Lower lobe of right lung (tissue), 2 donors: ENCODE measurements around the gene MEG3. TPM values are rescaled to one million over a fixed set of nuclear protein-coding genes. Genes with fewer than 3 reads are reported as not detected.

ENCODE experiments used
- ATAC-seq, 2 donors: fragments of 200-7000 bp; cut with Tn5 transposase; one replicate each; pipeline ENCODE4 v1.9.1; 2020 to 2022; ENCODE audit warnings: mild to moderate bottlenecking in 2 of 2, moderate library complexity in 2 of 2
- DNase-seq: peaks from one replicate; pipeline ENCODE4 v3.0.0-alpha.2; 2020
- H3K27ac ChIP-seq: fragments of 200-600 bp; one replicate; pipeline ENCODE4 v1.8.0; 2022
- H3K27me3 ChIP-seq: fragments of 200-600 bp; one replicate; pipeline ENCODE4 v1.8.0; 2022; ENCODE audit warnings: low read depth
- H3K36me3 ChIP-seq: fragments of 200-600 bp; one replicate; pipeline ENCODE4 v1.8.0; 2022; ENCODE audit warnings: mild to moderate bottlenecking
- H3K4me1 ChIP-seq: fragments of 200-600 bp; one replicate; pipeline ENCODE4 v1.8.0; 2022
- H3K4me3 ChIP-seq: fragments of 200-600 bp; one replicate; pipeline ENCODE4 v1.8.0; 2022; ENCODE audit warnings: mild to moderate bottlenecking
- H3K9me3 ChIP-seq: fragments of 200-600 bp; one replicate; pipeline ENCODE4 v1.8.0; 2022
- CTCF ChIP-seq: fragments of 200-600 bp; IDR thresholded peaks from one replicate; pipeline ENCODE4 v1.8.0; 2022; ENCODE audit warnings: antibody characterized with exemption, mild to moderate bottlenecking
- intact Hi-C: fragments of 100-400 bp; cut with DNase I; formaldehyde crosslinking; loops from one replicate; pipeline ENCODE4 v1.11.0; 2022
- total RNA-seq: library from RNA; stranded (reverse); fragmentation: NEBNext Ultra II Directional; extraction: Animal tissue kit (Norgen Biotek cat#: 25700); gene quantifications from one replicate; pipeline ENCODE4 v1.2.1, GENCODE V29; 2021
- donor health status: DM: no; HTN: yes; CAD: no; lungs with severe emphysema.

Gene MEG3
- total RNA-seq, 1 donor from 2014 or later: 16.6 TPM

GRCh38 chr14:100842799-100843198, 16.9 kb downstream of the MEG3 start:
- H3K36me3 ChIP-seq: no peaks in the 10 kb centered on the region
- ATAC-seq: no peak
- intact Hi-C loops: no loop called here
- H3K27me3 ChIP-seq: no peaks in the 10 kb centered on the region
- TF ChIP-seq CTCF: no peak
- no peak overlapping the region for H3K4me3 ChIP-seq
- DNase-seq: peak; percentile 10
- H3K27ac ChIP-seq: no peak overlapping the region
- H3K9me3 ChIP-seq: no peaks in the 10 kb centered on the region
- H3K4me1 ChIP-seq: no peaks in the 10 kb centered on the region

GRCh38 chr14:100844082-100844408, 18.1 kb downstream of the MEG3 start:
- TF ChIP-seq CTCF: no peak
- Histone ChIP-seq H3K36me3 (no peaks in the 10 kb centered on the region), H3K4me1 (peaks cover under 1% of the 10 kb centered on the region), H3K27me3 (no peaks in the 10 kb centered on the region), H3K4me3 (no peak overlapping the region), H3K27ac (no peak overlapping the region), H3K9me3 (no peaks in the 10 kb centered on the region)
- DNase-seq: peak; percentile 10
- ATAC-seq: no peak
- intact Hi-C loops: no loop called here

GRCh38 chr14:100844421-100844820, 18.5 kb downstream of the MEG3 start:
- H3K4me3 ChIP-seq: no peak overlapping the region
- ATAC-seq (no peak), DNase-seq (peak; percentile 6)
- no peaks in the 10 kb centered on the region for H3K27me3 ChIP-seq
- intact Hi-C loops: no loop called here
- H3K36me3 ChIP-seq: no peaks in the 10 kb centered on the region
- H3K4me1 ChIP-seq: peaks cover 4% of the 10 kb centered on the region
- no peak for TF ChIP-seq CTCF
- no peak overlapping the region for H3K27ac ChIP-seq
- H3K9me3 ChIP-seq: no peaks in the 10 kb centered on the region

- no peaks in the 10 kb centered on the region for H3K36me3 ChIP-seq
- intact Hi-C loops: no loop called here
- ATAC-seq (no peak), DNase-seq (peak; percentile 37)
- no peak overlapping the region for H3K4me3 ChIP-seq
- no peaks in the 10 kb centered on the region for H3K9me3 ChIP-seq
- H3K27ac ChIP-seq: no peak overlapping the region
- H3K4me1 ChIP-seq: peaks cover 4% of the 10 kb centered on the region
- no peak for TF ChIP-seq CTCF
- no peaks in the 10 kb centered on the region for H3K27me3 ChIP-seq
Observed at GRCh38 chr14:100844846-100845245, 18.9 kb downstream of the MEG3 start.

- Histone ChIP-seq H3K4me1 (peaks cover 4% of the 10 kb centered on the region), H3K9me3 (no peaks in the 10 kb centered on the region), H3K27me3 (no peaks in the 10 kb centered on the region), H3K36me3 (no peaks in the 10 kb centered on the region), H3K4me3 (no peak overlapping the region), H3K27ac (no peak overlapping the region)
- ATAC-seq (no peak), DNase-seq (no peak)
- no peak for TF ChIP-seq CTCF
- intact Hi-C loops: no loop called here
Observed at GRCh38 chr14:100845341-100845740, 19.4 kb downstream of the MEG3 start.

GRCh38 chr14:100846309-100846859, 20.5 kb downstream of the MEG3 start:
- intact Hi-C loops: no loop called here
- no peak for ATAC-seq

More at GRCh38 chr14:100846309-100846859, 20.5 kb downstream of the MEG3 start:
- H3K36me3 ChIP-seq: no peaks in the 10 kb centered on the region
- no peak overlapping the region for H3K4me3 ChIP-seq
- DNase-seq: peak; percentile 15
- H3K27me3 ChIP-seq: no peaks in the 10 kb centered on the region
- no peak for TF ChIP-seq CTCF
- H3K4me1 ChIP-seq: peaks cover 4% of the 10 kb centered on the region
- no peaks in the 10 kb centered on the region for H3K9me3 ChIP-seq
- H3K27ac ChIP-seq: no peak overlapping the region
